GM19240 (cell line): ENCODE data around the gene UBAC2.

ENCODE experiments used
- DNase-seq: peaks from one replicate; pipeline ENCODE4 v3.0.0; 2011; ENCODE audit warnings: low spot score; ENCODE audit not compliant: insufficient read length

Gene UBAC2

DNA sequence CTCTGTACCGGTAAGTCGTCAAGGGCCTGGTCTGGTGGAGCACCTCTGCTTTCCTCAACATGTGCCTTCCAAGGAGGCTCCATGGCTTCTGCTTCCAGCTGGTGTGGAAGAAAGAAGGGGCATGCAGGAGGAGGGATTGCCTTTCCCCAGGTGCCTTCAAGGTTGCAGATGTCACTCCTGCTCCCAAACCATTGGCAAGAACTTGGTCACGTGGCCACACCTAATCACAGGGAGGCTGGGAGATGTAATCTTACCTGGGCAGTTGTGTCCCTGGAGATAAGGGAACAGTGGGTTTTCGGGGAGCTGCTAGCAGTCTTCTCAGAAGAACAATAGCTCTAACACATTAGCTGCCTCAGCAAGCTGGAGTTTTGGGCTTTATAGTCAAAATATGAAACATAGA lies 67.3 kb downstream of the UBAC2 start:
- DNase-seq = no peak

DNA sequence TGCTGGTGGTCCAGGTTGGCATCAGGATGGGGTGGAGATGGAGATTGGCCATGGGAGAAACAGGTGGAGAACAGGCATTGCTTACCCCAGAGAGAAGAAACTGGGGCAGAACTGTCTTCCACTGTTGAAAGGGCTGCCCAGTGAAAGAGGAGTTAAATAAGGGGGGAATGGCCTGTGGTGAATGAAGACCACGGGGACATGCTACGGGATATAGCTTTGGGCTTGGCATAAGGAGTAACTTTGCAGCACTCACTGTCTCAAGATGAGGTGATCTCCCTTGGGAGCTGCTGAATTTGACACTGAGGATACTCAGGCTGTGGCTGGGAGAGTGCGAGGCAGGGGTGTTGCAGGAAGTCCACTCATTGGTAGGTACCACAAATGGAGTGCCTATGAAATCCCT lies 68.2 kb downstream of the UBAC2 start:
- no peak for DNase-seq

DNA sequence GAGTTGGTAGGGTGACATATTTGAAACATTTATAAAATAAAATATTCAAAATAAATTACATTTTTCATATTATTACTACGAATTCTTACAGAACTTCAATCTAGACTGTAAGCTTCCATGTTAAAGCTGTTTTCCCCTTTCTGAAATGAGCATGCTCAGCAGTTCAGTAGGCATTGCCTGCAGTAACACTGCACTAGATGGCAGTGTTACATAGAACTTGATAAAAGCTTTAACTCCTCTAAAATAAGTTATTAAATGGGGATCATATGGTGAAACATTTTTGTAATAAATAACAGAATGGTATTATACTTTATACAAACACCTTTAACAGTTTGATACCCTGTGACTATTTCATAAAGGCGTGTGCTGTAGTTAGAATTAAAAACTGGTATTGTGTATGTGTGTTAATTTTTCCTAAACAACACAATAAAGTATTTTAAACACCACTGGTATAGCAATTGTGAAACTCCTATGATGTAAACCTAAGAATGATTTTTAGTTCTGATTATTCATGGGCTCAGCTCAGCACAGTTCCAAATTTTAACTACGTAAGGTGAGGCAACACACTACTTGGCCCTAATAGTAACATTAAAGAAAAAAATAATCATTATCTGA lies 69.1 kb downstream of the UBAC2 start:
- DNase-seq = no peak

DNA sequence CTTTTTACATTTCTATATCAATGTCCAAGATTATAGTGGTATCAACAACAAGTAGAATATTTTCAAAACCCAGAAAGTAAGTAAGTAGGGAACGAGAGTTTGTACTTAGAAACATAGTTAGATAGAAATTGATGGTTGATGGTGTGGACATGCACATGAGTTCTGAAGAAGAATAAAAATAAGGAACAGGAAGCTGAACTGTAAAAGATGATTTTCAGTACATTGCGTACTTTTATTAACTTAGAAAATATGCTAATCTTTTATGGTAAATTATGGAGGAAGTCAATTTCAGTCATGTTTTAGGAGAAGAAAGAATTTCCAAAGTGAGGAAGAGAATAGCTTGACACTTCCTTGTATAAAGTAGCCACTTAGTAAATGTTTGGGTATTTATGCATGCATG lies 69.9 kb downstream of the UBAC2 start:
- DNase-seq = no peak

DNA sequence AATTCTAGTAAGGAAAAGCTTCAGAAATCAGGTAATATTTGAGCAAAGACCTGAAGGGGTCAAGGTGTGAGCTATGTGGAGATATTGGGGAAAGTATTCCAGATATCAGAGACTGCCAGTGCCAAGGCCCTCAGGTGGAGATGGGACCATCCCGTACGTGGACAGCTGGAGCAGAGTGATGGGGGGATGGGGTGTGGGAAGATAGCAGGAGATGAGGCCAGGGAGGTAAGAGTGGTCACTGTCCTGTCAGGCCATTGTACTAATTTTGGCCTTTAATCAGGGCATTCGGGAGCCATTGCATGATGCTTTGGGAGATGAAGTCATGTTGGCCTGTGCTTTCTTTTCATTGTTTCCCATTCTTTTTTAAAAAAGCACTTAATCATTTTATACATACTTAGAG lies 70.6 kb downstream of the UBAC2 start:
- DNase-seq = no peak

DNA sequence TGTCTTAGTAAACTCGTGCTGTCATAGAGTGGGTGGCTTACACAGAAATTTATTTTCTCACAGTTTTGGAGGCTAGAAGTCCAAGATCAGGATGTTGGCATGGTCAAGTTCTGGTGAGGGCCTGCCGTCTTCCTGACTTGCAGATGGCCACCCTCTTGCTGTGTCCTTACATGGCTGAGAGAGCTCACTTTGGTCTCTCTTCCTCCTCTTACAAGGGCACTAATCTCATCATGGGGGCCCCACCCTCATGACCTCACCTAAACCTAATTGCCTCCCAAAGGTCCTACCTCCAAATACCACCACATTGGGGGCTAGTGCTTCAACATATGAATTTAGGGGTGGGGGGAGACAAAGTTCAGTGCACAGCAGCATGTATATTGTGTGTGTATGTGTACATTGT lies 71.8 kb downstream of the UBAC2 start:
- no peak for DNase-seq

DNA sequence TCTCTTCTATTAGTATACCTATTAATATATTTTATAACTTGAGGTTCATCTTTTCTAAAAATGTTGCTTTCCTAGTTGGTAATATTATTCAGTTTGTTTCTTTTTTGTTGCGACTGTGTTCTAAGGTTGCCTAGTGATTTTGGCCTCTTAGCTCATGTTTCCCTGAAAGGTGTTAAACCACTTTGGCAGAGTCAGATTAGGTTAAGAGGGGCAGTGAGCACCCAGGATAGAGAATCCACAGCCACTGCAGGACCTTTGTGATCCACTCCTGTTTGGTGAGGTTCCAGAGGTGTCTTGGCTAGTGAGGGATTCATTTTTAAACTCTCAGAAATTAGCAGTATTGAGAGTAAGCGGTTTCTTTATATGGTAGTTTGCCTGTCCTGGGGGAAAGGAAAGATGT lies 72.5 kb downstream of the UBAC2 start:
- DNase-seq = no peak

DNA sequence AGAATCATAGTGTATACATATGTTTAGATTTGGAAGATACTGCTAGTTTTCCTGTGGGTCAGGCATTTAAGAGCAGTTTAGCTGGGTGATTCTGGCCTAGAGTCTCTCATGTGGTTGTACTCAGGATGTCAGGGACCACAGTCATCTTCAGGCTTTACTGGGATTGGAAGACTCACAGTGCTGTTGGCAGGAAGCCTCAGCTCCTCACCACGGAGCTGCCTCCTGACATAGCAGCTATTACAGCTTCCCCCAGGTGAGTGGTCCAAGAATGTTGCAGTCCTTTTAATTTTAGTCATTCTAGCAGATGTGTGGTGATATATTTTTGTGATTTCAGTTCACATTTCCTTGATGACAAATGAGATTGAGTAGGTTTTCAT lies 74.4 kb downstream of the UBAC2 start:
- no peak for DNase-seq

DNA sequence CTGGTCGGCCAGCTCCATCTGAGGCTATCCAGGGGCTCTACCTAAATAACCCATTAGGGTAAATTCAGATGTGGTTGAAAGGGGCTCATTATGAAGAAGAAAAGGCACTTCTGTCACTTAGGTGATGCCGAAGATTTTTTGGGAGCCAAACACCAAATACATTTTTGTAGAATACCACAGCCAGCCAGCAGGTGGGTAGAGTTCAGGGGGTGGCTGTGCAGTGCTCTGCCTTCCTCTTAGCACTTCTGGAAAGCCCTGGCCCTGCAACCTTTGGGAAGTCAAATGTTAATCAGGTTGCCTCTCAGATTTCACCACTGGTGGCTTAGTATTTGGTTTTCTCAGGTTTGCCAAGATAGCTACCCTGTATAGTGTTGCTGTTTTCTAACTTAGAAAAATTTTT lies 76.1 kb downstream of the UBAC2 start:
- DNase-seq = no peak

DNA sequence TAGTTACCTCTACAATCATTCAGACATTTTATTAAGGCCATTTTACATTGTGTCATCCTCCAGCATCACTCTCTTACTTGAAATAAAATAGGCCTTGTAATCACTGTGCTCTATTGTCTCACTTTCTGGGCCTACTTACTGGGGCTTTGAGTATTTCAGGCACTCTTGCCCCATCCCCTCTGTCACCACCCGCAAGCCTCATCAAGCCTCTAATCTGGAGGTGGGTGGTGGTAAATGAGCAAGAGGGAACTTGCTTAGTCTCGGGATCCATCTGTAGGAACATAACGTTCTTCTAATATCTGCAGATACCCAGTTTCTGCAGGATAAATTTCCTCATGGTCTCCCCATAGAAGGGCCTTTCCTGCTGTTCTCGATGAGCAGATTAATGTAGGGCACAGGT lies 77.0 kb downstream of the UBAC2 start:
- no peak for DNase-seq

DNA sequence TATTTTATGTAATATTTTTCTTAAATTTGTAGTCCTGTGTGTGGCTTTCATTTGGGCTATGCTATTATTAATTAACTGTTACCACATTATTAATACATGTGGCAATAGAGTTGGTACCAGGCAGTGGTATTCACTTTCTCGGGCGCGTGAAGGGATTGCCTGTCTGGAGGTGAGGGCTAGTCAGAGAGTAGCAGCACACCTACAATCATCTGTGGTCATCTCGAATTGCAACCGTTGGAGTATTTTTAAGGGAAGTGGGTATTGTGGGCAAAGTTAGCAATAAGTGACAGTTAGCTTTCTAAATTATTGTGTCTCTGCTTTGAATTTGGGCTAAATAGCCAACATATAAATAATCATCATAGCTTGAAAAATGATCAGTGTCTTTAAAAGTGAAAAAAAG lies 77.5 kb downstream of the UBAC2 start:
- no peak for DNase-seq

DNA sequence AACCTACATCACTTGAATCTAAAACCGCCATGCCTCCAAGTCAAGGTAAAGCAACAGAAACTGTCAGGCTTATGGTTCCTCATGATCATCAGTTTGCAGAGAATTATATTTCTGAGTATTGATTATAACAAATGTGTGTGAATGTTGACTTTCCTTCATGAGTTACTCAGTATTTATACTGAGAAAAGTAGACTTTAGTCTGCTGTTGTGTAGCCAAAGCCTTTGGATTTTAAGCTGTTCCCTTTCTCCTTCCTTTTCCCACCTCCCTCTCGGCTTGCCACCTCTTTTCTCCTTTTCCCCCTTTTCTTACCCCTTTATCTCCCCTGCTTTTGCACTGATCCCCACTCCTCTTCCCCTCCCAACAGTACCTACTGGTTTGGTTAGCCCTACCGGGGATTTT lies 78.2 kb downstream of the UBAC2 start:
- no peak for DNase-seq

DNA sequence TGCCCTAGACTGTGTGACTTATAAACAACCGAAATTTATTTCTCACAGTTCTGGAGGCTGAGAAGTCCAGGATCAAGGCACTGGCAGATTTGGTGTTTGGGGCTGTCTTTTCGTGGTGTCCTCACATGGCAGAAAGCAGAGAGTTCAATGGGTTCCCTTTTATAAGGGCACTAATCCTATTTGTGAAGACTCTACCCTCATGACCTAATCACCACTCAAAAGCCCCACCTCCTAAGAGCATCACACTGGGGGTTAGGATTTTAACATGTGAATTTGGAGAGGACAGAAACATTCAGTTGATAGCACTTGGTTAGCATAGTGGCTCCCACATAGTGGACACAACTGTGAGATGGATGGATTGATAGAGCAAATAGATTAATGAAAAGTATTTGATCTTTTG lies 79.0 kb downstream of the UBAC2 start:
- no peak for DNase-seq

DNA sequence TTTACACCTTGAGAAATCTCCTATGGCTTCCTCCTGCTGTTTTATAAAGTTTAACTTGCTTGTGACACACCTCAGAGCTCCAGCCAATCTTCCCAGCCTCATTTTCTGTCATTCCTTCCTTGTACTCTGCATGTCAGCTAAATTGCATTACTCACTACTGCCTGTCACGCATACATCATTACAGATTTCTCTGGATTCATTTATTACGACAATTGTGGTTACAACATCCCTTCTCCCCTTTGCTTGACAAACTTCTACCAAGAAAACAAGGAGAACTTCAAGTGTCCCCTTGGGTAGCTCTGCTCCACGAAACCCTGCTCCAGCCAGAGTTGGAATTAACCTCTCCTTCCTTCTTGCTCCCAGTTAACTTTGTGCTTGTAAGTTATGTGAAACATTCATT lies 79.5 kb downstream of the UBAC2 start:
- DNase-seq = no peak

DNA sequence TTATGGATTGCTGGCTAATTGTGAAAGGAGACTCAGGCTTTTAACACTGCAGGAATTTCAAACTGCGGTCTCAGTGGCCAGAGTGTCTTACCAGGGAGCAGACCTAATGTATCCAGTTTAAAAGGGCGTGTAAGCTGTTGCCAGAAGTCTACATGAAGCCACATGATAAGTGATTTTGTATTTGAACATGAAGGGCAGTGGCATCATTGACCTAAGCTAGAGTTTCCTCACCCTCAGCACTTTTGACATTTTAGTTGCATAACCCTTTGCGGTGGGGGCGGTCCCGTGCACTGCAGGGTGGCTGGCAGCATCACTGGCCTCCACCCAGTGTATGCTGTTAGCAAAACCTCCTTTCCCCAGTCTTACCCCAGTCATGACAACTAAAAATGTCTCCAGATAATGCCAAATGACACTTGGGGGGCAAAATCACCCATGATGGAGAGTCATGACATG lies 81.2 kb downstream of the UBAC2 start:
- no peak for DNase-seq

DNA sequence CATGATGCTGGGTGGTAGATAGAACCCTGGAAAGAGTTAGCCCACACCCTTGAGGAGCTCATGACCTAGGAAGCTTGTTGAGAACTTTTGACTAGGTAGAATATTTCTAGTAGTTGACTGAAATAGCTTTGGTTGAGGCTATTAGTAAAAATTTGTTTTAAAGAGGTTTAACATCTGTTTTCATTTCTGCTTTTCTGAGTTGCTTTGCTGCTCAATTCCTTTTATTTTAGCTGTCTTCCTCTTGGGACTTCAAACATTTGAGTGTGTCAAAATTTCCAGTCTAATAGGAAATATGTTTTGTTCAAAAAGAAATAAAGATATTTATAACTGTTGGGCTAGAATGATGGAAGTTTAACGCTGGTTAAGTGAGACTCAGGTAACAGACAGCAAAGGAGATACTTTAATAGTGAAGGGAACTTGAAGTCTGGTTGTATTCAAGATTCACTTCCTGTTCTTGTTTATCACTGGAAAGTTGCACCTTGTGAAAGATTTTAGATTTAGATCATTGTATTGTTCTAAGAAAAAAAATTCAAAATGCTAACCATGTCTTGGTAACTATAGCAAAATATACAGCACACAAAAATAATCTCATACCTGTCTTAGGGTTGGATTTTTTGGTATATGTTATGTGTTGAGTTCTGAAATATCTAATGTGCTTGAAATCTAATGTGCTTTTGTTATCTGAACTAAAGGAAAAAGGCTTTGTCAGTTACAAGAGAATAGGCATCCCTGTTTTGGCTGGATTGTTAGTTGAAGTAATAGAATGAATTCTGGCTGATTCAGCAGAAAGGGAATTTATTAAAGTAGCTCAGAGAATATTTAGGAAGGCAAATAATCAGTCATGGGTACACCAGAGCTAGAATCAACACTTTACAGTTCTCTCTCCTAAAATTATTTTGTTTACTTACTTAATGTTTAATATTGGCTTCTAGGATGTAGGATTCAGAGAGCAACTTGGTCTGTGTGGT lies 81.9 kb downstream of the UBAC2 start:
- no peak for DNase-seq

DNA sequence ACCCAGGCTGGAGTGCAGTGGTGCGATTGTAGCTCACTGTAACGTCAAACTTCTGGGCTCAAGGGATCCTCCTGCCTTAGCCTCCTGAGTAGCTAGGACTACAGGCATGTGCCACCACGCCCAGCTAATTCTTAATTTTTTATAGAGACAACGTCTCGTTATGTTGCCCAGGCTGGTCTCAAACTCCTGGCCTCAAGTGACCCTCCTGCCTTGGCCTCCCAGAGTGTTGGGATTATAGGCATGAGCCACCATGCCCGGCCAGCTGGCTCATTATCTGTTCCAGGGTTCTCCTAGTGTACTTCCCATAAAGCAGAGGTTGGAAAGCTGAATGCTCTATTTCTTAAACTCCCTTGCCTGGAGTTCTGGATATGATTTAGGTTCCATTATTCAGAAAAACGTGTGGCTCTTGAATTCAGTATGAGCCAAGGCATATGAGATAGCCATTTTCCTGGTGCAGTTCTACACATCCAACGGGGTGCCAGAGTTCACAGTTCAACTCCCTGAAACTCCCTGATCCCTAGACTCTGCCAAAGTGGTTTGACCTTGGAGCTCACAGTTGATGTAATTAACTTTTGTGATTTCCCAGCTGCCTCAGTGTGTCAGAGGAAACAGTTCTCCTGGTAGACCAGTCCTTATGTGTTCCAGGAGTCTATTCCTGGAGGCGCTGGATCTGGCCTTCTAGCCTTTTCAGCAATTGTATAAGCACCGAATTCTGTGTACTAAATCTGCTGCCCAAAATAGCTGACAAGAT lies 85.0 kb downstream of the UBAC2 start:
- DNase-seq = no peak

DNA sequence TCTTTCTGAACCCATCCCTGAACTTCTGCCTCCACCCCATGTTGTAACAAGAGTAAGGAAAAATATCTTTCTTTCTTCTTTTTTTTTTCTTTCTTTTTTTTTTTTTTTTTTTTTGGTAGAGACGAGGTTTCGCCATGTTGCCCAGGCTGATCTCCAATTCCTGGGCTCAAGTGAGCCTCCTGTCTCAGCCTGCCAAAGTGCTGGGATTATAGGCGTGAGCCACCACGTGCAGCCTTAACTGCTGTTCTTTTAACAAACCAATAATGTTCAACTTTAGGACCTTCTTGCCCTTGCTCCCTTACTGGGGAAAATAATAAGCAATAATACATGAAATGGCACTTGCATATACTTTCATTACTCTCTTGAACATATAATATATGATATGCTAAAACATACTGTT lies 86.9 kb downstream of the UBAC2 start:
- DNase-seq = no peak

DNA sequence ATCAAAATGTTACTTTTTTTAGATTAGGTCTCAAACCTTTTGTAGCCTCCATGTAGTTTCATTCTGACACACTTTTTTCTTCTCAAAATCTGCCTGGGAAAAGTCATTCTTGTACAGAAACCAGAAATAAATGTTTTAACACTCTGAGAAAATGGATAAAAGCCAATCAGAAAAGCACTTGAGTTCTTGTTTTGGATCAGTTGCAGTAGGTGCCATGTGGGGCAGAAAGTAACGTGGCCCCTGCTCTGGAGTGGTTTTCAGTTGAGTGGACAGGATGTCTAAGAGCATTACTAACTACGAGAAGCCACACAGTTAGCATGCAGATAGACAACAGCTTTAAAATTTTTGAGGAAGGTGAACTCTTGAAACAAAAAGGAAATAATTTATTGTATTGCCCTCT lies 87.4 kb downstream of the UBAC2 start:
- no peak for DNase-seq

DNA sequence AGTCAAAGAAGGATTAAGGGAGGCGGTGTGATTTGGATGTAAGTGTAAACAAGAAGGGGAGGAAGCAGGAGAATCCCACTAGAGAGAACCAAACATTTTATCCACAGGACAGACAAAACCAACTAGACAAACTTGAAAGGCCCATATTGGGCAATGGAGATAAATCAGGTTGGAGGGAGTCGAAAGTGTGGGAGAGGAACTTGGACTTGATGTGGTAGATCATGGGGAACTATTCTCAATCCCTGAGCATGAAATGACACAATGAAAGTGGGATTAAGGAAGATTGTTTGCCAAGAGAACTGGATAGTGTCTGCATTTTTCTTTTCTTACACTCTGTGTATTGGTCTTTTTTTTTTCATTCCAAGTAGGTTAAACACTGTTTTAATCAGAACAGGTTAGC lies 88.6 kb downstream of the UBAC2 start:
- DNase-seq = no peak

DNA sequence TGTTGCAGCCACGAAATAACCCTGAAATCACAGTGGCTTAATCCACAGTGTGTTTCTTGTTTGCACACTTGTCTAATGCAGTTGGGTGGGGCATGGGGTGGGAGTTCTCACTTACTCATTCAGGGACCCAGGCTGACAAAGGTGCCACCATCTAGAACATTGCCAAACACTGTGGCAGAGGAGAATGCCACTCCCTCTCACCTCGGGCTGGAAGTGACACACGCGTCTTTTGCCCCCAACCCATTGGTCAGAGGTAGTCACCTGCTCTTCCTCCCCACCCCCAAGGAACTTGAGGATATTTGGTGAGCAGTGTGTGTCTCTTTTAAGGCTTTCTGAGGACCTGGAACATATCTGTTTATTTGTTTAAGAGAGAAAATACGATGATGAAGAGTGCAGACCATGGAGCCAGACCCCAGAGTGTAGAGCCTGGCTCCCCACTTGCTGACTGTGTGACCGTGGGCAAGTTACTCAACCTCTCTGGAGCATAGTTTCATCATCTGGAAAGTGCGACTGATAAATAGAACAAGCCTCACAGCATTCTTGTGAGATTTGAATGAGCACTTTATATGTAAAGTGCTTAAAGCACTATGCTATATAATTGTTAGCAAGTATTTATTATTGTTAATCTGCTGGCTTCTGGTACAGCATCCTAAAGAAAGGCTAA lies 89.2 kb downstream of the UBAC2 start:
- no peak for DNase-seq

DNA sequence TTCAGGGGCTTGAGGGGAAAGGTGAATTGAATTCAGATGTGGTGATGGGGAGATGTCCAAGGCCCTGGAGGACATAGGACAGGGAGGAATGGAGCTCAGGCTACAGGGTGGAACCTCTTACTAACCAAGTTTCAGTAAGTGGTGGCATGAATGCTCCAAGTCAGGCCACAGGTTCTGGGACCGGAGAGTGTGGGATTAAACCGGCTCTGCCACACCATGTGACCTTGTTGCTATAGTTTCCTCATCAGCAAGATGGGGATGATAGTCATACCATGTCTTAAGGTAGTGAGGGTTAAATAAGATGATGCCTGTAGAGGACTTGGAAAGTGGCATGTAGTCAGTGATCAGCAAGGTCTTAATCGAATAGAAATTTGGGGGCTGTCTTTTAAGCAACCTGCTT lies 90.2 kb downstream of the UBAC2 start:
- DNase-seq = no peak
